Measurements from ENCODE around the gene PACS1. TPM values are rescaled to one million over a fixed set of nuclear protein-coding genes. Genes with fewer than 3 reads are reported as not detected.

The PACS1 gene
- polyA plus RNA-seq, 1 of the 3 experiments (the other 2 are of a cell fraction) = 37.3 TPM

DNA sequence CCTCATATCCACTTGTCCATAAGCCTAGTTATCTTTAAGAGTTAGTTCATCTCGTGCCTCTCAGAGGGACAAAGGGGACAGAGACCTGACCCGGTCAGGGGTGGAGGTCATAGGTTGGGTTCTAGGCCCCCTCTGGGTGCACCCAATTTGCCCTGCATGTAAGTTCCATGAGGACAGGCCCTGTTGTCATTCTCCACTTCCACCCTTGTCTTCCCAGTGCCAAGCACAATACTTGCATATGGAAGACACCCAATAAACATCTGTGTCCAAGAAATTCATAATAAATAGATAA lies 220.2 kb downstream of the PACS1 start:
- Histone ChIP-seq H3K4me1 (ENCODE audit: control insufficient read depth in 1 of 2, insufficient read depth in 2 of 2, low read depth in 1 of 2, low read length in 1 of 2) (peaks cover 7 to 36% of the 10 kb centered on the region in 2 experiments; a peak in 2 of 4 replicates), H2AFZ (ENCODE audit: low read depth) (no peak overlapping the region), H3K27me3 (ENCODE audit: insufficient read depth) (no peaks in the 10 kb centered on the region), H3K4me2 (peak overlapping the region; percentile 94), H3K36me3 (replicated peaks in 1 of 2; ENCODE audit: control insufficient read depth in 1 of 2, insufficient read depth in 2 of 2, low read length in 1 of 2) (peaks cover 0 to 11% of the 10 kb centered on the region in 2 experiments), H4K20me1 (ENCODE audit: insufficient read depth) (no peaks in the 10 kb centered on the region), H3K9ac (no peak overlapping the region), H3K9me2 (no peaks in the 10 kb centered on the region), H3K79me2 (ENCODE audit: insufficient read depth) (peaks cover 33% of the 10 kb centered on the region; the same call in 1 of the 2 replicates), H3K27ac (ENCODE audit: low read depth in 2 of 2, low read length in 1 of 2) (no peak overlapping the region; a peak in 1 of 4 replicates), H3F3A (replicated peaks; ENCODE audit: insufficient read depth) (peaks cover 9% of the 10 kb centered on the region), H3K4me3 (ENCODE audit: low read depth in 2 of 2, low read length in 1 of 2) (peak overlapping the region; percentile 84 to 90; a peak in 2 of 4 replicates), H3K9me3 (no peaks in the 10 kb centered on the region)
- WGBS (ENCODE audit: low lambda C conversion rate) = 95% methylated on average over 2 of the region's 2 CpGs
- ChIA-PET CTCF (interaction anchor here (1.6 to 6.2 kb wide), 4 partner anchors 9 to 45 kb away, joined by 3 to 63 read pairs (median 21); partner anchors contain the start of gene RIN1), POLR2A (interaction anchor here (4.2 kb wide), 1 partner anchor 23 kb away, joined by 19 read pairs; no protein-coding TSS in a partner anchor)
- TF ChIP-seq FOSL2 (IDR thresholded peaks at IDR 0.05; ENCODE audit: borderline replicate concordance, low read depth) (no peak), RAD21 (IDR thresholded peaks at IDR 0.05; ENCODE audit: low read length) (no peak), MXI1 (IDR thresholded peaks at IDR 0.05; ENCODE audit: low read depth, low read length) (no peak), CHD2 (IDR thresholded peaks at IDR 0.05; ENCODE audit: low read length, partially characterized antibody) (no peak), RCOR1 (IDR thresholded peaks at IDR 0.05; ENCODE audit: low read length) (no peak), ELF1 (IDR thresholded peaks at IDR 0.05) (no peak)
- TF ChIP-seq, protein P1, sequence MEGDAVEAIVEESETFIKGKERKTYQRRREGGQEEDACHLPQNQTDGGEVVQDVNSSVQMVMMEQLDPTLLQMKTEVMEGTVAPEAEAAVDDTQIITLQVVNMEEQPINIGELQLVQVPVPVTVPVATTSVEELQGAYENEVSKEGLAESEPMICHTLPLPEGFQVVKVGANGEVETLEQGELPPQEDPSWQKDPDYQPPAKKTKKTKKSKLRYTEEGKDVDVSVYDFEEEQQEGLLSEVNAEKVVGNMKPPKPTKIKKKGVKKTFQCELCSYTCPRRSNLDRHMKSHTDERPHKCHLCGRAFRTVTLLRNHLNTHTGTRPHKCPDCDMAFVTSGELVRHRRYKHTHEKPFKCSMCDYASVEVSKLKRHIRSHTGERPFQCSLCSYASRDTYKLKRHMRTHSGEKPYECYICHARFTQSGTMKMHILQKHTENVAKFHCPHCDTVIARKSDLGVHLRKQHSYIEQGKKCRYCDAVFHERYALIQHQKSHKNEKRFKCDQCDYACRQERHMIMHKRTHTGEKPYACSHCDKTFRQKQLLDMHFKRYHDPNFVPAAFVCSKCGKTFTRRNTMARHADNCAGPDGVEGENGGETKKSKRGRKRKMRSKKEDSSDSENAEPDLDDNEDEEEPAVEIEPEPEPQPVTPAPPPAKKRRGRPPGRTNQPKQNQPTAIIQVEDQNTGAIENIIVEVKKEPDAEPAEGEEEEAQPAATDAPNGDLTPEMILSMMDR (IDR thresholded peaks at IDR 0.05) = no peak
- TF ChIP-seq, protein P2, sequence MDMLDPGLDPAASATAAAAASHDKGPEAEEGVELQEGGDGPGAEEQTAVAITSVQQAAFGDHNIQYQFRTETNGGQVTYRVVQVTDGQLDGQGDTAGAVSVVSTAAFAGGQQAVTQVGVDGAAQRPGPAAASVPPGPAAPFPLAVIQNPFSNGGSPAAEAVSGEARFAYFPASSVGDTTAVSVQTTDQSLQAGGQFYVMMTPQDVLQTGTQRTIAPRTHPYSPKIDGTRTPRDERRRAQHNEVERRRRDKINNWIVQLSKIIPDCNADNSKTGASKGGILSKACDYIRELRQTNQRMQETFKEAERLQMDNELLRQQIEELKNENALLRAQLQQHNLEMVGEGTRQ (IDR thresholded peaks at IDR 0.05; ENCODE audit: borderline replicate concordance, low read depth, low read length) = no peak
- DNase-seq = no peak

DNA sequence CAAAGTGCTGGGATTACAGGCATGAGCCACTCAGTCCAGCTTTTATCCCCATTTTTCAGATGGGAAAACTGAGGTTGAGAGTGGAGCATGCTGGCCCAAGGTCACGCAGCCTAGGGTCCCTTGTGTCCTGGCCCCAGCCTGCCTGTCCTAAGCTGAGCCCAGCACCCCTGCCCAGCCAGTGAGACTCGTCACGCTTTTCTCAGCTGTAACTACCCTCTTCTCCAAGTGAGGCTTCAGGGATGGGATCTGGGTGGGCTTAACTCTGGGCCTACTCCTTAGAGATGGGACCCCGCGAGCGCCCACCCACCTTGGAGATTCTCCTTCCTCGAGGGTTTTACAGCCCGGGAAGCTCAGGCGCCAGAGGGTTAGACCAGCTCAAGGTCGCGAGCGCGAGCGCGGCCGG lies 221.2 kb downstream of the PACS1 start:
- Histone ChIP-seq H2AFZ (ENCODE audit: low read depth) (no peak overlapping the region), H3K27me3 (ENCODE audit: insufficient read depth) (no peaks in the 10 kb centered on the region), H4K20me1 (ENCODE audit: insufficient read depth) (no peaks in the 10 kb centered on the region), H3K4me1 (ENCODE audit: control insufficient read depth in 1 of 2, insufficient read depth in 2 of 2, low read depth in 1 of 2, low read length in 1 of 2) (peaks cover 7 to 36% of the 10 kb centered on the region in 2 experiments; a peak in 2 of 4 replicates), H3K9me2 (no peaks in the 10 kb centered on the region), H3K4me2 (0 out of 2 replicates have a peak overlapping the region, but pooled peaks have one; percentile 59), H3K27ac (ENCODE audit: low read depth in 2 of 2, low read length in 1 of 2) (peak overlapping the region in 1 of 2 experiments; percentile 50; a peak in 1 of 4 replicates), H3K9me3 (no peaks in the 10 kb centered on the region), H3K79me2 (ENCODE audit: insufficient read depth) (peaks cover 24% of the 10 kb centered on the region; the same call in 1 of the 2 replicates), H3F3A (replicated peaks; ENCODE audit: insufficient read depth) (peaks cover 9% of the 10 kb centered on the region), H3K36me3 (replicated peaks in 1 of 2; ENCODE audit: control insufficient read depth in 1 of 2, insufficient read depth in 2 of 2, low read length in 1 of 2) (peaks cover 0 to 4% of the 10 kb centered on the region in 2 experiments), H3K9ac (no peak overlapping the region), H3K4me3 (ENCODE audit: low read depth in 2 of 2, low read length in 1 of 2) (peak overlapping the region in 1 of 2 experiments; percentile 56; a peak in 2 of 4 replicates)
- ChIA-PET CTCF (interaction anchor here (0.6 to 6.2 kb wide), 5 partner anchors 10 to 253 kb away, joined by 3 to 63 read pairs (median 4); no protein-coding TSS in a partner anchor), POLR2A (interaction anchor here (1.3 to 4.2 kb wide), 3 partner anchors 14 to 23 kb away, joined by 3 to 19 read pairs (median 4); partner anchors contain the start of gene RAB1B)
- WGBS (ENCODE audit: low lambda C conversion rate) = 32% methylated on average over 8 of the region's 16 CpGs
- peak; percentile 52 for DNase-seq
- no peak for TF ChIP-seq MXI1 (IDR thresholded peaks at IDR 0.05; ENCODE audit: low read depth, low read length)
- no peak for TF ChIP-seq RAD21 (IDR thresholded peaks at IDR 0.05; ENCODE audit: low read length)
- TF ChIP-seq, protein P3, sequence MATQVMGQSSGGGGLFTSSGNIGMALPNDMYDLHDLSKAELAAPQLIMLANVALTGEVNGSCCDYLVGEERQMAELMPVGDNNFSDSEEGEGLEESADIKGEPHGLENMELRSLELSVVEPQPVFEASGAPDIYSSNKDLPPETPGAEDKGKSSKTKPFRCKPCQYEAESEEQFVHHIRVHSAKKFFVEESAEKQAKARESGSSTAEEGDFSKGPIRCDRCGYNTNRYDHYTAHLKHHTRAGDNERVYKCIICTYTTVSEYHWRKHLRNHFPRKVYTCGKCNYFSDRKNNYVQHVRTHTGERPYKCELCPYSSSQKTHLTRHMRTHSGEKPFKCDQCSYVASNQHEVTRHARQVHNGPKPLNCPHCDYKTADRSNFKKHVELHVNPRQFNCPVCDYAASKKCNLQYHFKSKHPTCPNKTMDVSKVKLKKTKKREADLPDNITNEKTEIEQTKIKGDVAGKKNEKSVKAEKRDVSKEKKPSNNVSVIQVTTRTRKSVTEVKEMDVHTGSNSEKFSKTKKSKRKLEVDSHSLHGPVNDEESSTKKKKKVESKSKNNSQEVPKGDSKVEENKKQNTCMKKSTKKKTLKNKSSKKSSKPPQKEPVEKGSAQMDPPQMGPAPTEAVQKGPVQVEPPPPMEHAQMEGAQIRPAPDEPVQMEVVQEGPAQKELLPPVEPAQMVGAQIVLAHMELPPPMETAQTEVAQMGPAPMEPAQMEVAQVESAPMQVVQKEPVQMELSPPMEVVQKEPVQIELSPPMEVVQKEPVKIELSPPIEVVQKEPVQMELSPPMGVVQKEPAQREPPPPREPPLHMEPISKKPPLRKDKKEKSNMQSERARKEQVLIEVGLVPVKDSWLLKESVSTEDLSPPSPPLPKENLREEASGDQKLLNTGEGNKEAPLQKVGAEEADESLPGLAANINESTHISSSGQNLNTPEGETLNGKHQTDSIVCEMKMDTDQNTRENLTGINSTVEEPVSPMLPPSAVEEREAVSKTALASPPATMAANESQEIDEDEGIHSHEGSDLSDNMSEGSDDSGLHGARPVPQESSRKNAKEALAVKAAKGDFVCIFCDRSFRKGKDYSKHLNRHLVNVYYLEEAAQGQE (IDR thresholded peaks at IDR 0.05; ENCODE audit: low read depth, low read length) = no peak
- TF ChIP-seq, protein P4, sequence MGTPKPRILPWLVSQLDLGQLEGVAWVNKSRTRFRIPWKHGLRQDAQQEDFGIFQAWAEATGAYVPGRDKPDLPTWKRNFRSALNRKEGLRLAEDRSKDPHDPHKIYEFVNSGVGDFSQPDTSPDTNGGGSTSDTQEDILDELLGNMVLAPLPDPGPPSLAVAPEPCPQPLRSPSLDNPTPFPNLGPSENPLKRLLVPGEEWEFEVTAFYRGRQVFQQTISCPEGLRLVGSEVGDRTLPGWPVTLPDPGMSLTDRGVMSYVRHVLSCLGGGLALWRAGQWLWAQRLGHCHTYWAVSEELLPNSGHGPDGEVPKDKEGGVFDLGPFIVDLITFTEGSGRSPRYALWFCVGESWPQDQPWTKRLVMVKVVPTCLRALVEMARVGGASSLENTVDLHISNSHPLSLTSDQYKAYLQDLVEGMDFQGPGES (IDR thresholded peaks at IDR 0.05; ENCODE audit: low read depth, low read length) = no peak
- no peak for TF ChIP-seq JUND (IDR thresholded peaks at IDR 0.05)
- no peak for TF ChIP-seq RFX5 (IDR thresholded peaks at IDR 0.05; ENCODE audit: low read length)

Data from SK-N-SH (cell line).